HEK293T (cell line): ENCODE data around the gene PIR.

Experiments used
- CTCF ChIA-PET: fragments of 350-600 bp; formaldehyde crosslinking; extraction: SDS; loops from one replicate; lab custom pipeline; 2021; ENCODE audit warnings: antibody characterized with exemption, inconsistent platforms; lab: Yijun Ruan, JAX
- POLR2A ChIA-PET: fragments of 350-600 bp; formaldehyde crosslinking; extraction: SDS; loops from one replicate; lab custom pipeline; 2020; ENCODE audit warnings: antibody characterized with exemption, inconsistent platforms; lab: Yijun Ruan, JAX
- DNase-seq: peaks from one replicate; pipeline ENCODE4 v3.0.0; 2012; ENCODE audit warnings: mixed read lengths; ENCODE audit errors: extremely low spot score
- ARNT ChIP-seq: fragments of 450-650 bp; IDR thresholded peaks from 2 replicates; pipeline ENCODE4 v1.6.1; 2017; ENCODE audit warnings: mild to moderate bottlenecking
- BHLHE40 ChIP-seq: fragments of 450-650 bp; IDR thresholded peaks from 2 replicates; pipeline ENCODE4 v1.6.1; 2016; ENCODE audit warnings: mild to moderate bottlenecking, moderate library complexity, borderline replicate concordance
- CTBP1 ChIP-seq: fragments of 450-650 bp; IDR thresholded peaks from 2 replicates; pipeline ENCODE4 v1.6.1; 2016; ENCODE audit warnings: borderline replicate concordance
- ELF4 ChIP-seq: fragments of 450-650 bp; IDR thresholded peaks from 2 replicates; pipeline ENCODE4 v1.6.1; 2017; ENCODE audit warnings: antibody characterized with exemption
- FOXA1 ChIP-seq: fragments of 450-650 bp; IDR thresholded peaks from 2 replicates; pipeline ENCODE4 v1.6.1; 2016; ENCODE audit warnings: mild to moderate bottlenecking
- FOXK2 ChIP-seq: fragments of 450-650 bp; IDR thresholded peaks from 2 replicates; pipeline ENCODE4 v1.6.1; 2016; ENCODE audit warnings: mild to moderate bottlenecking
- FOXM1 ChIP-seq: fragments of 450-650 bp; IDR thresholded peaks from 2 replicates; pipeline ENCODE4 v1.6.1; 2017; ENCODE audit warnings: mild to moderate bottlenecking, borderline replicate concordance
- HDGF ChIP-seq: fragments of 450-650 bp; IDR thresholded peaks from 2 replicates; pipeline ENCODE4 v1.6.1; 2017; ENCODE audit warnings: antibody characterized with exemption, borderline replicate concordance
- L3MBTL2 ChIP-seq: fragments of 450-650 bp; conservative IDR thresholded peaks from 2 replicates; pipeline ENCODE4 v1.6.1; 2016; ENCODE audit warnings: mild to moderate bottlenecking
- LEF1 ChIP-seq: fragments of 450-650 bp; IDR thresholded peaks from 2 replicates; pipeline ENCODE4 v1.6.1; 2017; ENCODE audit warnings: mild to moderate bottlenecking, borderline replicate concordance
- NFRKB ChIP-seq: fragments of 450-650 bp; IDR thresholded peaks from 2 replicates; pipeline ENCODE4 v1.6.1; 2016; ENCODE audit warnings: mild to moderate bottlenecking, moderate library complexity
- SP1 ChIP-seq: fragments of 450-650 bp; IDR thresholded peaks from 2 replicates; pipeline ENCODE4 v1.6.1; 2017
- SUZ12 ChIP-seq: fragments of 450-650 bp; IDR thresholded peaks from 2 replicates; pipeline ENCODE4 v1.6.1; 2016; ENCODE audit warnings: mild to moderate bottlenecking
- TARDBP ChIP-seq: fragments of 450-650 bp; IDR thresholded peaks from 2 replicates; pipeline ENCODE4 v1.6.1; 2016
- ZNF384 ChIP-seq: fragments of 450-650 bp; IDR thresholded peaks from 2 replicates; pipeline ENCODE4 v1.6.1; 2016
- TF ChIP-seq, protein P1 (sequence below): fragments of 450-650 bp; IDR thresholded peaks from 2 replicates; pipeline ENCODE4 v1.6.1; 2016

Gene PIR

DNA sequence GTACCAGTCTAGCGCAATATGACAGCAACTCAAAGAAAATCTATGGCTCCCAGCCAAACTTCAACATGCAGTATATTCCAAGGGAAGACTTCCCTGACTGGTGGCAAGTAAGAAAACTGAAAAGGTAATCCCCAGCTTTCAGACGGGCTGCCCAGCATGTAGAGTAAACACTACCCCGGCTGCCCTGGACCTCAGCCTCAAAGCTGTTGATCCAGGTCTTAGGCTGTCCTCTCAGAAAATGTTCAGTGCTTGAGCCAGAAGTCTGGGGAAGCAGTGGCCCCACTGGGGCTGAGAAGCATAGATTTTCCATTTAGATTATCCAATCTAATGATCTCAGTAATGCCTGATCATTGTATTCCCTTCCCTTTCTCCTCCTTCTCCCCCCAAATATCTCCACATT lies 29.3 kb upstream of the PIR start:
- POLR2A ChIA-PET: no interaction called here
- TF ChIP-seq CTBP1 (no peak), LEF1 (no peak), L3MBTL2 (no peak), HDGF (no peak), ARNT (no peak), ZNF384 (no peak), FOXK2 (no peak), SP1 (no peak), FOXM1 (no peak)
- TF ChIP-seq, protein P1, sequence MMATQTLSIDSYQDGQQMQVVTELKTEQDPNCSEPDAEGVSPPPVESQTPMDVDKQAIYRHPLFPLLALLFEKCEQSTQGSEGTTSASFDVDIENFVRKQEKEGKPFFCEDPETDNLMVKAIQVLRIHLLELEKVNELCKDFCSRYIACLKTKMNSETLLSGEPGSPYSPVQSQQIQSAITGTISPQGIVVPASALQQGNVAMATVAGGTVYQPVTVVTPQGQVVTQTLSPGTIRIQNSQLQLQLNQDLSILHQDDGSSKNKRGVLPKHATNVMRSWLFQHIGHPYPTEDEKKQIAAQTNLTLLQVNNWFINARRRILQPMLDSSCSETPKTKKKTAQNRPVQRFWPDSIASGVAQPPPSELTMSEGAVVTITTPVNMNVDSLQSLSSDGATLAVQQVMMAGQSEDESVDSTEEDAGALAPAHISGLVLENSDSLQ: no peak
- CTCF ChIA-PET: no interaction called here
- DNase-seq: no peak

DNA sequence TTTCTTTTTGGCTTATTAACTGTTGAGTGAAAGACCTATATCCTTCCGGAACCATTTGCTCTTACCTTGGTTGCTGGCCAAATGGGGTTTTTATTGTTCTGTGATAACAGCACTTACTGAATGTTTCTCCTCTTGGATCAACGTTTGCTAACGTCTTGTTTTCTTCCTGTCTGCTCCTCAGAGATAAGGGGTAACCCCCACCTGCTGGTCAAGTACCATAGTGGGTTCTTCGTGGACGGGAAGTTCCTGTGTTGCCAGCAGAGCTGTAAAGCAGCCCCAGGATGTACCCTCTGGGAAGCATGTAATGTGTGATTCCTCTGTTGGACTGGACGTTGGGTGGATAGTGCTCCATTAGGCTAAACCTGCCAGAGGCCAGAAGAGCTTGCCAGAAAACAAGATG lies 22.8 kb upstream of the PIR start:
- TF ChIP-seq L3MBTL2: no peak
- no peak for TF ChIP-seq FOXM1
- no peak for TF ChIP-seq FOXA1
- TF ChIP-seq, protein P1: no peak
- TF ChIP-seq ZNF384: no peak
- TF ChIP-seq SP1: no peak
- TF ChIP-seq BHLHE40: no peak
- no peak for TF ChIP-seq NFRKB
- TF ChIP-seq ELF4: no peak
- TF ChIP-seq TARDBP: no peak
- TF ChIP-seq LEF1: no peak
- no peak for TF ChIP-seq ARNT
- TF ChIP-seq HDGF: no peak
- no peak for TF ChIP-seq CTBP1
- no peak for TF ChIP-seq FOXK2
- TF ChIP-seq SUZ12: no peak
- no peak for DNase-seq
- POLR2A ChIA-PET: no interaction called here
- CTCF ChIA-PET: interaction anchor here (0.6 kb wide), 1 partner anchor 21 kb away, joined by 3 read pairs; no protein-coding TSS in a partner anchor

DNA sequence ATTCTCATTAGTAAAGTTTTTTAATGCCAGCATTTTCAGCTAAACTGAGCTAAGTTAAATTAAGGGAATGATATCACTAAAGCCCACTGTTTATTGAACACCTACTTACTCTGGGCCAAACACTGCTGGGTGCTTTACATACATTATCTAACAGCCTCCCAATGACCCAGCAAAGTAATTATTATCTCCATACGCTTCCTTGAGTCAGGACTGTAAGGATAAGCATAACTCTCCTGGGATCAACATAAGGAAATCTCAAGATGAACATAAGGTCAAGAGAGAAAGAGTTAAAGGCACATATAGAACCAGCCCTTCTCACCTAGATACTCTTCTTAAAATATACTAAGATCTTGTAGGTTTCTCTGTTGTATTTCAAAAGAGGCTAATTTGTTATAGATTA lies 21.1 kb upstream of the PIR start:
- CTCF ChIA-PET: interaction anchor here (0.8 kb wide), 1 partner anchor 24 kb away, joined by 3 read pairs; no protein-coding TSS in a partner anchor
- TF ChIP-seq ELF4 (no peak), HDGF (no peak)
- POLR2A ChIA-PET: no interaction called here
- DNase-seq: no peak

DNA sequence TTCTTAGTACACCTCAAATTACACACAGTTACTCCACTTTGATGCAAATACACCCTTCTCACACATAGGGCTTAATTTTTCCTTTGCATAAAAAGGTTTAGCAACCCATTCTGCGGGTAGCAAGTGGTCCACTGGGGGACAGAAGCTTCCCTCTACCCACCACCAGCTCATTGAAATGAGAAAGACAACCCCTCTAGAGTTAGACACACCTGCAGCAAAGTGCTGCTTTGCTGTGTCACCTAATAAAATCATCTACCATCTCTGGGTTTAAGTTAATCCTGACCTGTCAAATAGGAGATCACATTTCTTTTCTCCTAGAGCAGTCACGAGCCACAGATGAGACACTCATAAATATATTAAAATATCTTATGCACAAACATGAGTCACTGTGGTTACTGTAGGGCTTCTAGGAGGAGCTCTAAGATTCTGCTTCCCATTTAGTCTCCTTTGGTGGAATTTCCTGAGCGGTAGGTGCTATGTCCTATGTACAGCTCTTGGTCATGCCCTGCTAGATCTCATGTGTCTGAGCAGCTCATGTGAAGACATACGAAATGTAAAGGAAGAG lies 19.4 kb upstream of the PIR start:
- POLR2A ChIA-PET: no interaction called here
- TF ChIP-seq HDGF (no peak), FOXK2 (no peak), CTBP1 (no peak), FOXM1 (no peak), SP1 (no peak)
- TF ChIP-seq, protein P1: no peak
- CTCF ChIA-PET: interaction anchor here (0.6 to 0.9 kb wide), 4 partner anchors 11 to 251 kb away, joined by 3 read pairs; no protein-coding TSS in a partner anchor
- DNase-seq: no peak

DNA sequence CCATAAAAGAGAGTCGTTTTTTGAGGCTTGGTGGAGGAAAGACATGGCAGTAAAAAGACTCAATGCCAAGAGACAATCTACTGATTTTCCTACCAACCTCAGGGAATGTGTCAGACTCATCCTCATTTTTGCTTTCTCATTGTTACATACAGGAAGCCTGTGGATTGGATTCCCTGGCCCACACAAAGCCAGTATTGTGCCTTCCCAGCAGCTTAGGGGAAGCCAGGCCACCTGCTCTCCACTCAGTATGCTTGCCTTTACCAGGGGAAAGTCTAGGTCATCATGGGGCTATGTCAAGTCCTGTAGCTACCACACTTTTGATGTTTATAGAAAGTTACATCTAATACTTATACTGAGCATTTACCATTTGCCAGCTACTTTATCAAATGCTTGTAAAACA lies 18.4 kb upstream of the PIR start:
- TF ChIP-seq SUZ12 (no peak), FOXK2 (no peak), FOXA1 (no peak), ZNF384 (no peak), BHLHE40 (no peak), HDGF (no peak)
- TF ChIP-seq, protein P1: no peak
- no peak for DNase-seq
- POLR2A ChIA-PET: no interaction called here
- CTCF ChIA-PET: no interaction called here

DNA sequence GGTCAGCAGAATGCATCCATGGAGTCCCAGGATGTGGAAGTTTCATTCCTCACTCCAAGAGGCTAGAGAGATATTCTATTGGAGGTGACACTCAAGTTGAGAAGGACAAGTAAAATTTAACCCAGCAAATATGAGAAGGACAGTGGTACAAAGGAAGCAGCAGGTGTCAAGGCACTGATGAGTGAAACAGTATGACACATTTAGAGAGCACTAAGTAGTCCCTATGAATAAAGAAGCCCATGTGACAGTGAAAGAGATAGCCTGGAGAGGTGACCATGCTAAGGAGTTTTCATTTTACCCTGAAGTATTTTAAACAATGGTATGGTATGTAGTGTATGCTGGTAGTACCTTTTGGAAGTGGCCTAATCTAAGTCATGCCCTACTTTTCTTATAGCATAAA lies 16.7 kb upstream of the PIR start:
- TF ChIP-seq HDGF (no peak), SUZ12 (no peak), ELF4 (no peak), FOXM1 (no peak), LEF1 (no peak), TARDBP (no peak), ZNF384 (no peak), FOXK2 (no peak), ARNT (no peak), SP1 (no peak), FOXA1 (no peak), NFRKB (no peak), BHLHE40 (no peak)
- TF ChIP-seq, protein P1: no peak
- no peak for DNase-seq
- ChIA-PET CTCF (no interaction called here), POLR2A (no interaction called here)
